CD1c-positive myeloid dendritic cell (primary cell): Measurements from ENCODE around the gene EIF5.

Source experiments
- DNase-seq: peaks from one replicate; pipeline ENCODE4 v3.0.0-alpha.2; 2016; ENCODE audit errors: extremely low spot score

The EIF5 gene

GRCh38 chr14:103310576-103311095 lies 23.4 kb upstream of the EIF5 start:
- no peak for DNase-seq

DNA sequence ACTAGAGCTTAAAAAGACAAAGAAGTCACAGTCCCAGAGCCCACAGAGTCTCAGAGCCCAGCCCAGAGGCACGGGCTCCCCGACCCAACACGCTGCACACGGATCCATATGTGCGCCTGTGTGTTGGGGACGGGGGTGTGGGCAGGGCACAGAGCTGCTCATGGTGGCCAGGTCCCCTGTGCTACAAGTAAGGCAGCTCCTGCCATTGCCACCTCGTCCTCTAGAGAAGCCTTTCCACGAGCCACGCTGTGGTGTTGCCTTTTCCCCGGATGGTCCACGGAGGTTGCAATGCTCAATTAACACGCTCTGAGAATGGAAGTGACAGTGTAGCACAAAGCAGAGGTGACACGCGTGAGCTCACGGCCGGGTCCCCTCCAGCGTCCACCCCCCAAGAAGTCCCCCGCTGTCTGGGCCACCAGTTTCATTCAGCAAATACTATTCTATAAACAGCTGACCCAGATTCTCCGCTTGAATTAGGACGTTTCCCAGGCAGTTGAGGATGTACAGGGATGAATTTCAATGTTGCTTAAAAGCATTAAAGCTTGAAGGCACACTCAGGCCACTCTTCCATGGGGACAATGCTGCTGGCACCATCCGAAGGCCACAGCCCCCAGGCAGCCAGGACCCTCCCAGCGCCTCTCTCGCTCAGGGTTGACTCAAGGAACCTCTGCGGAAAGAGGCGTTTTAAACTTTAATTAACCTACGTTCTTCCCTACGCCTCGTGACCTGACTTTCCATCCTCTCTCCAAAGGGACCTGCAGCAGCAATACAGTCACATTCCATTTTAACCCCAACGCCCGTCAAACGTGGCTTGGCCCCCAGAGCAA lies 22.7 kb upstream of the EIF5 start:
- DNase-seq = no peak

DNA sequence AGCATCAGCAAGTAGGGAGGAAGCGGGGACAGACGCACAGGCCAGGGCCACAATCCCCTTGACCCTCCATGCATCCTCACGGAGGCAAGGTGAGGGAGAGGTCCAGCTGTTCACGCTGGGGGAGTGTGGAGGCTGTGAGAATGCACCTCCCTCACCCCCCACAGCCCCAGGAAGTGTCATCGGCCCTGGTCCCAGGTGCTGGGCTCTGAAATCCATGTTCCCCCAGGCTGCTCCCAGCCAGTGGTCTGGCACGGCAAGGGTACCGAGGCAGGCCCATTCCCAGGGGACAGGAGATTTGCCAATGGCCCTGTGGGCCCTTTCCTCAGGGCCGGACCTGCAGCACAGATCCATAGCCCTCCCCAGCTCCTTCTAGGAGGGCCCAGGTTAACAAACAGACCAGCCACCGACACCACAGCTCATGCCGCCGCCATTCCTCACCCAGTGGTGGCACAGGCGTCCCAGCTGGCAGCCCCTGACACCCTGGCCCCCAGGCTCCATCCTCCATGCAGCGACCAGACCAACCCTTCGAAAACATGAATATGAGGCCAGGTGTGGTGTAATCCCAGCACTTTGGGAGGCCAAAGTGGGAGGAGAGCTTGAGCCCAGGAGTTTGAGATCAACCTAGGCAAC lies 21.9 kb upstream of the EIF5 start:
- no peak for DNase-seq

DNA sequence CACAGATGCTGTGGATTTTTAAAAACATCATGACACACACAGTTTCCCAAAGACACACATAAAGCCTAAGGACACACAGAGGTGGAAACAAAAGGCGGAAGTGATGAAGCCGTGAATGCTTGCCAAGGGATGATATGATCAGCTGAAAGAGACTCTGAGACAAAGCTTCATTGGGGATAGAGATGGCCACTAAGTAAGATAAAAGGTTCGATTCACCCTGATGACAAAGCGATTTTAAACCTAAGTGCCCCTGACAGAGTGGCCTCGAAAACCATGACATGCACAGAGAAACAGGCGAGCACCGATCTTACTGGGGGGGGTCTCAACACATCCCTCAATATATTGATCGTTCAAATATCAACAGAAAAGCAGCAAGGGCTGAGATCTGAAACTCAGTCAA lies 20.3 kb upstream of the EIF5 start:
- DNase-seq = no peak

- no peak for DNase-seq
Observed at GRCh38 chr14:103314496-103315277, 19.4 kb upstream of the EIF5 start.

DNA sequence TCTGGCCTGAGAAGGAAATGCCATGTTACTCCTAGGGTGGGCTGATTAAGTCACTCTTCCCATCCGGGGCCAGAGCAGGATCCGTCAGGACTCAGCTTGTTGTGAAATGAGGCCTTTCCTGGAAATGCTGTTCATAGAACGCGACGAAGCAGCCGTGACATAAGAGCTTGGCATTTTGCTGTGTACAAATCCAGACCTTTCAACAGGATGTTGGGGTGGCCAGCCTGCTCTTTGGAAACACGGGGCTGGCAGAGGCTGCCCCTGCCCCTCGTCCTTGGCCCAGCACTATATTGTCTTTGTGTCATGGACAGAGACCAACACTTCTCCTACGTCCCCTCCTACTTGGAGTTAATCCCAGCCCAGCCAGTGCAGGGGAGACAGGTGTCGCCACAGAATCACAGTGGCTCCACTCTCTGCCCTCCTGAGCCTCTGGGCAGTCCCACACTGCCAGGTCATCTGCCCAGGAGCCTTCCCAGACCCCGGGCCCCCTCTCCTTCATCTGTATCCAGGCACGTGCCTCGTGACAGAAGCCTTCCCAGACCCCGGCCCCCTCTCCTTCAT lies 18.6 kb upstream of the EIF5 start:
- DNase-seq = peak; percentile 52

DNA sequence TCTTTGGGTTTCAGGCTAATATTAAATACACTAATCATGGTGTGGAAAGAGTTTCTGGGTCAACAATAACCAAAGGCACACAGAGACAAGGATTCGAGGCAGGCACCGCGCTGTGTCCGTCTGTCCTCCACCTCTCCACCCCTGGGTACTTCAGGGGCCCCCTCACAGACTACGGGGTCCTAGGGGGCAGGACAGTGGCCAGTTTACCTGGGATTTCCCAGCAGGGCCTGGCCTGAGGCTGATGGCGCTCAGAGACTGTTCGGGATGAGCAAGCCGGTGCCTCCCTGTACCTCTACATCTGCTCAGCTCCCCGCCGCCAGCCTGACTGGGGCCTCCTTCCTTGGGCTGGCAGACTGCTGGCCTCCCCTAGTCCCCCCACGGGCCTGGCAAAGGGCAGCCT lies 18.1 kb upstream of the EIF5 start:
- no peak for DNase-seq

DNA sequence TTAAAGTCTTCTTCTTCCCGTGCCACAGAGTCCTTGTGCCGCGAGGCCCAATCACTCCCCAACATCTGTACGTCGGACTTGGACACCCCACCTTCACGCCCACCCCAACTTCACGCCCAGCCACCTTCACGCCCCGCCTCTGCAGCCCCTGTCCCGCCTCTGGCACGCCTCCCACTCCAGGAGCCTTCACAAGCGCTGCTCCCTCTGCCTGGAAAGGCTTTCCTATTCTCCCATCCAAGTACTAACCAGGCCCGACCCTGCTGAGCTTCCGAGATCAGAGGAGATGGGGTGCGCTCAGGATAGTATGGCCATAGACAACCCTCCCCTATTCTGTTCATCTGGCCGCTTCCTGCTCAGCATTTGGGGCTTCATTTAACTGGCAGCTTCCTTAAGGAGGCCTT lies 17.3 kb upstream of the EIF5 start:
- no peak for DNase-seq

DNA sequence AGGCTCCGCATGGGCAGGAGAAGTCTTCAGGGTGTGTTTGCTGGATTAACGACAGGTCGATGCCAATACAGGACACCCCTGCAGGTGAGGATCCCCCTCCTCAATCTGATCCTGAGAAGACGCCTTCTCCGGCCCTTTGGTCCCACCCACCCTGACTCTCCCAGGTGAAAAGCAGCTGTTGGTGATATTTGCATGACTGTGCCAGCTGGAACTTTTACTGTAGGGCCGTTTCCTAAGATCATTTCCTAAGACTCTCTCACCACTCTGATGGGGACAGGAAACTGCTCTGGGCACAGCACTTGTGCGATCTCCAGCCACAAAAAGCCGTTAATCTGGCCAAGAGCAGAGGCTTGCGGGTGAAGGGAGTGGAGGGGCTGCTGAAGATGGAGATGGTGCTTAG lies 16.8 kb upstream of the EIF5 start:
- DNase-seq = no peak

GRCh38 chr14:103317976-103318580 lies 16.0 kb upstream of the EIF5 start:
- no peak for DNase-seq

- DNase-seq = no peak
Observed at GRCh38 chr14:103318750-103319419, 15.2 kb upstream of the EIF5 start.

DNA sequence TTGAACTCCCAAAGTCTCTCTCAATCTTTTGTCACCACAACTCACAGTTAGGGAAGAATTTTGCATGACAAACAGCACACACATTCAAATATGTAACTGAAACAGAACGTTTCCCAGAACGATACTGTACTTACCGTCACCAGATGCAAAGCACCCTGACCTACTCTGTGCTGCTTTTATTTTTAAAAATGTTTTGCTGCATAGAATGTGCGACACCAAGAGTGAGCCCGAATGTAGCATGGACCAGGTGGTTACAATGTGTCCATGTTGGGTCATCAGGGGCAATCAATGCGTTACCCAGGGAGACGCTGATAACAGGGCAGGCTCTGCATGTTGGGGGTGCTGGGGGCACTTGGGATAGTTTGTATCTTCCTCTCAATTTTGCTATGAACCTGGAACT lies 14.6 kb upstream of the EIF5 start:
- no peak for DNase-seq

- DNase-seq = no peak
Observed at GRCh38 chr14:103326078-103326477, 8.0 kb upstream of the EIF5 start.

GRCh38 chr14:103328941-103329340 lies 5.1 kb upstream of the EIF5 start:
- DNase-seq = no peak

- DNase-seq = peak; percentile 88
Observed at GRCh38 chr14:103329401-103330347, 4.4 kb upstream of the EIF5 start.

- DNase-seq = peak; percentile 80
Observed at GRCh38 chr14:103330536-103330935, 3.5 kb upstream of the EIF5 start.

GRCh38 chr14:103332143-103332919 lies 1.7 kb upstream of the EIF5 start:
- DNase-seq = no peak

DNA sequence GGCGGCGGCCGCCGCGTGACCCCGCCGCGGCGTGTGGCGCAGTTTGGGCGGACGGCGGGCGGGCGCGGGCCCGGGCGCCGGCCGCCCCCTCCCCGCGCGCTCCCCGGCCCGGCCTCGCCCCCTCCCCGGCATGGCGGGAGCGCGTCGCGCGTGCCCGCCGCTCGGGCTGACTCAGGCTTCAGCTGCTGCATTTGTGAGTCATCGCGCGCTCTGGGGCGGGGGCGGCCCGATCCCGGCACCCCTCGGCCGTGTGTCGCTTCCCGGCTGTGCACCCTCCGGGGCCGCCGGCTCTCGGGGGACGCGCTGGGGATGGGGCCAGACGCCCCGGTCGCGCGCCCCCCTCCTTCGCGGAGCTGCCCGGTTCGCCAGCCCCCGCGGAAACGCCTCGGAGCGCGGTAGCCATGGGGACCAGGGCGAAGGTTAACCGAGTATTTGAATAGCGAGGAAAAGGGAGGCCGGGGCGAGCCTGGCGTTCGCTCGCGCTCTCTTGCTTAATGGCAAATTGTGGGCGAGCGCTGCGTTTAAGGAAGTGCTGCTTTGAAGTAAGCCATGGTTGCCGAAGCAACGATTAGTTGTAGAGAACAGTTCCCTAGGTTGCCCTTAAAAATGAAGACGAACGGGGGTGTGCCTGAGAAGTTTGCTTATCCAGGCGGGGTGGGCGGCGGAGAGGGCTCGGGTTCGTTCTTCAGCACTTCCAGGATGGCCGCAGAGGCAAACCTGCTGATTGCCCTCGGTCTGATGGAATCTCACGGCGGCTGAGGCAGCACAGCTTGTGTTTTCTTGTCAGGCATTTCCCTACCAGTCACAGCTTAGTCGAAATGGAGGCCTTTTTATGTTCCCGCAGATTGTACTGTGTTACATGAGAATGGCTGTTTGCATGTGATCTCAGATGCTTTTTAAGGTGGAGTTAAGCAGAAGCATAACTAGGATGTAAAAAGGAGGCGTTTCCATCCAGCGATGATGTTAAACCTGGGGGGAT lies 896 bp downstream of the EIF5 start:
- peak; percentile 96 for DNase-seq
